ENCODE measurements around the gene LRP11. TPM values are rescaled to one million over a fixed set of nuclear protein-coding genes. Genes with fewer than 3 reads are reported as not detected.
"Not testable (repeated sequence)": the region's sequence is repeated elsewhere in the genome, so short reads cannot be mapped to it uniquely, and the experiment has no call there.

Gene LRP11
- total RNA-seq, 1 donor from 2014 or later: 38.3 TPM

- peak overlapping the region; percentile 83 for H3K27ac ChIP-seq
- peaks cover 32% of the 10 kb centered on the region for H3K4me1 ChIP-seq
- no peaks in the 10 kb centered on the region for H3K27me3 ChIP-seq (ENCODE audit: low read depth)
- TF ChIP-seq CTCF (IDR thresholded peaks at IDR 0.05): no peak
- no peaks in the 10 kb centered on the region for H3K9me3 ChIP-seq
- intact Hi-C loops (cut with DNase I): no loop called here
- no peak overlapping the region for H3K4me3 ChIP-seq
- no peak for DNase-seq
- H3K36me3 ChIP-seq: no peaks in the 10 kb centered on the region
- peak; percentile 51 to 60 for ATAC-seq
Measured at GRCh38 chr6:149895833-149896271, 31.7 kb upstream of the LRP11 start.

GRCh38 chr6:149895048-149895590, 31.0 kb upstream of the LRP11 start:
- ATAC-seq: peak; percentile 84 to 86

GRCh38 chr6:149891864-149892263, 27.7 kb upstream of the LRP11 start:
- intact Hi-C loops (cut with DNase I); H3K27ac ChIP-seq; H3K4me3 ChIP-seq; H3K9me3 ChIP-seq; ATAC-seq; H3K27me3 ChIP-seq (ENCODE audit: low read depth); DNase-seq; H3K36me3 ChIP-seq: not testable (repeated sequence)
- peaks cover 22% of the 10 kb centered on the region for H3K4me1 ChIP-seq

More at GRCh38 chr6:149895048-149895590, 31.0 kb upstream of the LRP11 start:
- Histone ChIP-seq H3K27me3 (ENCODE audit: low read depth) (no peaks in the 10 kb centered on the region), H3K27ac (peak overlapping the region; percentile 83), H3K9me3 (no peaks in the 10 kb centered on the region), H3K4me3 (no peak overlapping the region), H3K36me3 (no peaks in the 10 kb centered on the region), H3K4me1 (peaks cover 32% of the 10 kb centered on the region)
- intact Hi-C loops (cut with DNase I): no loop called here
- peak; percentile 66 for DNase-seq
- no peak for TF ChIP-seq CTCF (IDR thresholded peaks at IDR 0.05)

GRCh38 chr6:149891259-149891658, 27.1 kb upstream of the LRP11 start:
- Histone ChIP-seq H3K27me3 (ENCODE audit: low read depth) (no peaks in the 10 kb centered on the region), H3K4me3 (no peak overlapping the region), H3K9me3 (no peaks in the 10 kb centered on the region), H3K4me1 (peaks cover 16% of the 10 kb centered on the region), H3K36me3 (no peaks in the 10 kb centered on the region), H3K27ac (no peak overlapping the region)
- intact Hi-C loops (cut with DNase I): no loop called here
- no peak for TF ChIP-seq CTCF (IDR thresholded peaks at IDR 0.05)
- DNase-seq (no peak), ATAC-seq (no peak)

- peak; percentile 45 to 56 for ATAC-seq
- H3K36me3 ChIP-seq: no peaks in the 10 kb centered on the region
- TF ChIP-seq CTCF (IDR thresholded peaks at IDR 0.05): no peak
- no peak for DNase-seq
- no peak overlapping the region for H3K27ac ChIP-seq
- intact Hi-C loops (cut with DNase I): no loop called here
- peaks cover 9% of the 10 kb centered on the region for H3K4me1 ChIP-seq
- H3K9me3 ChIP-seq: no peaks in the 10 kb centered on the region
- H3K4me3 ChIP-seq: no peak overlapping the region
- no peaks in the 10 kb centered on the region for H3K27me3 ChIP-seq (ENCODE audit: low read depth)
Measured at GRCh38 chr6:149890629-149891045, 26.5 kb upstream of the LRP11 start.

GRCh38 chr6:149889326-149889725, 25.2 kb upstream of the LRP11 start:
- no peak overlapping the region for H3K4me3 ChIP-seq
- no peak for ATAC-seq
- H3K4me1 ChIP-seq: no peaks in the 10 kb centered on the region
- intact Hi-C loops (cut with DNase I): no loop called here
- no peaks in the 10 kb centered on the region for H3K27me3 ChIP-seq (ENCODE audit: low read depth)
- no peak for TF ChIP-seq CTCF (IDR thresholded peaks at IDR 0.05)
- H3K36me3 ChIP-seq: no peaks in the 10 kb centered on the region
- H3K27ac ChIP-seq: no peak overlapping the region
- DNase-seq: no peak
- H3K9me3 ChIP-seq: no peaks in the 10 kb centered on the region
